Placental pericyte (primary cell): Measurements from ENCODE around the gene PUM1. TPM values are rescaled to one million over a fixed set of nuclear protein-coding genes. Genes with fewer than 3 reads are reported as not detected.

Experiments
- small RNA-seq: library from RNA; depleted of rRNA; stranded (forward); fragments of <200 nt; gene quantifications from one replicate; pipeline ENCODE3, GENCODE V24; 2012; ENCODE audit warnings: low replicate concordance
- total RNA-seq: library from RNA; depleted of rRNA; stranded (reverse); fragments of >200 nt; gene quantifications from 2 replicates; pipeline ENCODE4 v1.2.3, GENCODE V29; 2012

The PUM1 gene, protein sequence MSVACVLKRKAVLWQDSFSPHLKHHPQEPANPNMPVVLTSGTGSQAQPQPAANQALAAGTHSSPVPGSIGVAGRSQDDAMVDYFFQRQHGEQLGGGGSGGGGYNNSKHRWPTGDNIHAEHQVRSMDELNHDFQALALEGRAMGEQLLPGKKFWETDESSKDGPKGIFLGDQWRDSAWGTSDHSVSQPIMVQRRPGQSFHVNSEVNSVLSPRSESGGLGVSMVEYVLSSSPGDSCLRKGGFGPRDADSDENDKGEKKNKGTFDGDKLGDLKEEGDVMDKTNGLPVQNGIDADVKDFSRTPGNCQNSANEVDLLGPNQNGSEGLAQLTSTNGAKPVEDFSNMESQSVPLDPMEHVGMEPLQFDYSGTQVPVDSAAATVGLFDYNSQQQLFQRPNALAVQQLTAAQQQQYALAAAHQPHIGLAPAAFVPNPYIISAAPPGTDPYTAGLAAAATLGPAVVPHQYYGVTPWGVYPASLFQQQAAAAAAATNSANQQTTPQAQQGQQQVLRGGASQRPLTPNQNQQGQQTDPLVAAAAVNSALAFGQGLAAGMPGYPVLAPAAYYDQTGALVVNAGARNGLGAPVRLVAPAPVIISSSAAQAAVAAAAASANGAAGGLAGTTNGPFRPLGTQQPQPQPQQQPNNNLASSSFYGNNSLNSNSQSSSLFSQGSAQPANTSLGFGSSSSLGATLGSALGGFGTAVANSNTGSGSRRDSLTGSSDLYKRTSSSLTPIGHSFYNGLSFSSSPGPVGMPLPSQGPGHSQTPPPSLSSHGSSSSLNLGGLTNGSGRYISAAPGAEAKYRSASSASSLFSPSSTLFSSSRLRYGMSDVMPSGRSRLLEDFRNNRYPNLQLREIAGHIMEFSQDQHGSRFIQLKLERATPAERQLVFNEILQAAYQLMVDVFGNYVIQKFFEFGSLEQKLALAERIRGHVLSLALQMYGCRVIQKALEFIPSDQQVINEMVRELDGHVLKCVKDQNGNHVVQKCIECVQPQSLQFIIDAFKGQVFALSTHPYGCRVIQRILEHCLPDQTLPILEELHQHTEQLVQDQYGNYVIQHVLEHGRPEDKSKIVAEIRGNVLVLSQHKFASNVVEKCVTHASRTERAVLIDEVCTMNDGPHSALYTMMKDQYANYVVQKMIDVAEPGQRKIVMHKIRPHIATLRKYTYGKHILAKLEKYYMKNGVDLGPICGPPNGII
- 61.5 and 78.2 TPM in 2 replicates for total RNA-seq

DNA sequence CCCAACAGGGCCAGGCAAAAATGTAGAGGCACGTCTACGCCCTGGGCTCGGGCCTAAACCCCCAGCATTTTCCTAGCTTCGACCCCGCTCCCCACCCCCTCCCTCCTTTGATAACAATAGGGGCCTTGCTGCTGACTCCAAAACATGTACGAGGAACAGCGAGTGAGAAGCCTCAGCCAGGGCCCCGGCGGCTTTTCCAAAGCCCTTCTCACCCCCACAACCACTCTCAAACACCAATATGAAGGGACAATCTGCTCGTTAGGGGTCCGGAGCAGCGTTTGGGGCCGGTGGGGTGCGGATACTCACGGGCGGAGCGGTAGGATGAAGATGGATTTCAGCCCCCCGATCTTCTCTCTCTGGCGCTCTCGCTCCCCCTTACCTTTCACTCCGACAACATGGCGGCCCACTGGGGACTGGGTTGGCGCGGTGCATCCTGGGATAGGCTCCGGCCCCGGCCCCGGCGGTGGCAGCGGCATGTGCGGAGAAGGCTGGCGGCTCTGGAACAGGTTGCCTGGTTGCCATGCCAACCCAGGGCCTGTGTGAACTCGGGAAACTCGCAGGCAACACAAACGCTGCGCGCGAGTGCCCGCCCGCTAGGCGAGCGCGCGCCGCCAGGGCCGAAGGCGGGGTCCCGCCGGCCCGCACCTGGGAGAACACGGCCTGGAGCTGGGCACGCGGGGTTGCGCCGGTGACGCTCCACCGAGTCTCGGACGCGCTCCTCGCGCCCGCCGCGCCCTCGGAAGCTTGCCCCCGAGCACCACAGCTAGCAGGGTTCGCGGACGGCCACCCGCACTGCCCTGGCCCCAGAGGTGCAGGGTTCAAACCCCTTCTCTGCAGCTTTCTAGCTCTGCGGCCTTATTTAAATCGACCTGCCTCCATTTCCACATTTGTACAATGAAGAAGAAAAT lies at the start of gene PUM1:
Gene PUM1, minus strand, starts transcription at position 408 of the 908 bp plus-strand sequence. CDS start 6,151 bp downstream, outside the sequence.

GRCh38 chr1:30908696-30909364 lies 156.7 kb downstream of the PUM1 start, which contains the start of gene SDC3:
Gene SDC3 (minus strand): TSS chr1:30908758. CDS start chr1:30908586, 172 bp downstream.

Small RNA genes within 50 kb of the gene (small RNA-seq; reads per million reads assigned to genes)
- not detected for gene AL356320.1
- gene RN7SL371P: not detected

Other genes starting within 250 kb of the PUM1 start
- 43.7 and 60.0 TPM in 2 replicates for gene SDC3, start 157.0 kb downstream of the PUM1 start, total RNA-seq
- gene NKAIN1, start 174.2 kb upstream of the PUM1 start, total RNA-seq: 1.4 TPM in 1 of 2 replicates, not detected in the other
- 67.8 and 141 TPM in 2 replicates for gene SNRNP40, start 231.1 kb upstream of the PUM1 start, total RNA-seq
- 33.7 and 36.2 TPM in 2 replicates for gene ZCCHC17, start 231.3 kb upstream of the PUM1 start, total RNA-seq